ENCODE measurements around the gene GSTM4.
A peak's percentile ranks its signal among the peaks of the same experiment; 100 is the strongest.

Gene GSTM4

DNA sequence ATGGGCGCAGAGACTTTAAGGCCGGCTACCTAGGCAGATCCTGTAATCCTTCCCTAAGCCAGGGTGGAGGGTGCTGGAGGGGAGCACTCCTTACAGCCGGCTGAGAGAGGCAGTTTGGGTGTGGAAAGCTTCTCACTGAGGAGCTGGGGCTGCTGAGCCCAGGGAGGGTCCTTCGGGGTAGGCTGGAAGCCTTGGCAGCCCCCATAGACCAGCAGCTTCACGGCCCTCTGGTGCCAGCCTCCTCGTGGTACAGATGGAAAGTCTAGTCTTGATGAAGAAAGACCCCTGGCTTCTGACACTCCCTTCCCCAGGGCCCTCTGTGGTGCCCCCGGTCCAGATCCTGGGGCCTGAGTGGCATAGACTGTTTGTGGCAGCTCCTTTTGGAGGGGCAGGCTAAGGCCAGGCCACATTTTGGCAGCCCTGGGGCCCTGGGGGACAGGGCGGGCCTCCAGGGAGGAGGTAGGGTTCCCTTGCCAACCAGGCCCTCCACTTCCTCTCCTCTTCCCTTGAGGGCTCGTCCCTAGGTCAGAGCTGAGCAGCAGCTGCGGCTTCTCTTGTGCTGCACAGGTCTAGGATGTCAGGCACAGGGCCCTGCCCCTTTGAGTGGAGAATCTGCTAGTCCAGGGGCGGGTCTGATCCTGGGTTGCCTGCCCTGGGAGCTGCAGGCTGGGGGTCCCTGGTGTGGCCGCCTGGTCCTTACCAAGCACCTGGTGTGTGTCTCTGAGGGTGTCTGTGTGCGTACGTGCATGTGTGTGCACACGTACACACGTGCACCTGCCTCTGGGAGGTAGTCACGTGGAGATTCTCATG lies 31.5 kb upstream of the GSTM4 start:
- no peak for DNase-seq (ENCODE audit: extremely low spot score, insufficient read length, low read depth)
- peak; percentile 60 for FAIRE-seq

- DNase-seq (ENCODE audit: extremely low spot score, insufficient read length, low read depth) = no peak
- FAIRE-seq = no peak
Measured at GRCh38 chr1:109625176-109625575, 30.7 kb upstream of the GSTM4 start.

DNA sequence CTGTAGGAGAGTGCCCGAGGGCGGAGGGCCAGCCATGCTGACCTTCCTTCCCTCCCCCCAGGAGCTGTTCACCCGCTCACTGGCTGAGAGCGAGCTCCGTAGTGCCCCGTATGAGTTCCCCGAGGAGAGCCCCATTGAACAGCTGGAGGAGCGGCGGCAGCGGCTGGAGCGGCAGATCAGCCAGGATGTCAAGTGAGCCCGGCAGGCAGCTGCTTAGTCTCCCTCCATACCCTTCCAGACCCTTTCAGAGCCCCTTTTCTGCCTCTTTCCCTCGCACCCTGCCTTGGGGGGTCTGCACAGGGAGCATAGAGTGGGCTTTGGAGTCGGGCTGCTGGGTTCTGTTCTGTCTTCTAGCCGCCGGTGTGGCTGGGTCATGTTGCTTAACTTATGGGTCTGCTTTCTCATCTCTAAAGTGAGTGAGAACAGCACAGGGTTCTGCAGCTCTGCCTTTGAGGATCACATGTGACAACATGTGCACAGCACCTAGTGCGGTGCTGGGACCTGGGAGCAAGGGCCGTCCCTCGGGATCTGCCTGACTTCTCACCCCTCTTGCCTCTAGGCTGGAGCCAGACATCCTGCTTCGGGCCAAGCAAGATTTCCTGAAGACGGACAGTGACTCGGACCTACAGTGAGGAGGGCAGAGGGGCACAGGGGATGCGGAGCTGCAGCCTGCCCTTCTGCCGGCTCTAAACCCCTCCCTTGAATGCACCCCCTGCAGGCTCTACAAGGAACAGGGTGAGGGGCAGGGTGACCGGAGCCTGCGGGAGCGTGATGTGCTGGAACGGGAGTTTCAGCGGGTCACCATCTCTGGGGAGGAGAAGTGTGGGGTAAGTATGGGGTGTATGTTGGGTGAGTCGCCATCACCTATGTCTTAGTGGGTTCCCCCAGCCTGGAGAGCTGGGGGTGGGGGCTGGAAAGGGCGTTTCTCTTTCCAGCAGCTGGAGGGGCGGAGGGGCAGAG lies 30.0 kb upstream of the GSTM4 start:
- FAIRE-seq (no peak), DNase-seq (ENCODE audit: extremely low spot score, insufficient read length, low read depth) (no peak)

DNA sequence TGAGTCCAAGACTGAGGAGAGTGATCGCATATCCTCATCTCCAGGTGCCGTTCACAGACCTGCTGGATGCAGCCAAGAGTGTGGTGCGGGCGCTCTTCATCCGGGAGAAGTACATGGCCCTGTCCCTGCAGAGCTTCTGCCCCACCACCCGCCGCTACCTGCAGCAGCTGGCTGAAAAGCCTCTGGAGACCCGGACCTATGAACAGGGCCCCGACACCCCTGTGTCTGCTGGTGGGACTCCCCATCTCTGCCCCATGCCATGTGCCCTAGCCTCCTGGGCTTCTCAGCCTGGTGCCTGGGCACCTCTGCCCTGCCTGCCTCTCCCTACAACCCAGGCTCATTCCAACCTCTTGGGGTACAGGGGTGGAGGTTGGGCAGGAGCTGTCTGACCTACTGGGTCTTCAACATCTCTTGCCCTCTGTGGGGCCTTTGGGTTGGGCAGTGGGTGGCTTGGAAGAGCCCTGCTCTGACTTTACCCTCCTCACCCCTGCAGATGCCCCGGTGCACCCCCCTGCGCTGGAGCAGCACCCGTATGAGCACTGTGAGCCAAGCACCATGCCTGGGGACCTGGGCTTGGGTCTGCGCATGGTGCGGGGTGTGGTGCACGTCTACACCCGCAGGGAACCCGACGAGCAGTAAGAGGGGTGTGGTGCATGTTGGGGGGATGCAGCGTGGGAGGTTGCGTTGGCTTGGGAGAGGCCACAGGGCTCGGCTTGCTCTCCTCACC lies 29.1 kb upstream of the GSTM4 start:
- DNase-seq (ENCODE audit: extremely low spot score, insufficient read length, low read depth) (no peak), FAIRE-seq (no peak)

- FAIRE-seq (no peak), DNase-seq (ENCODE audit: extremely low spot score, insufficient read length, low read depth) (no peak)
Measured at GRCh38 chr1:109627692-109628399, 28.1 kb upstream of the GSTM4 start.

- FAIRE-seq (no peak), DNase-seq (ENCODE audit: extremely low spot score, insufficient read length, low read depth) (no peak)
Measured at GRCh38 chr1:109628540-109629321, 27.2 kb upstream of the GSTM4 start.

- DNase-seq (ENCODE audit: extremely low spot score, insufficient read length, low read depth) = no peak
- FAIRE-seq = no peak
Measured at GRCh38 chr1:109629372-109630030, 26.4 kb upstream of the GSTM4 start.

DNA sequence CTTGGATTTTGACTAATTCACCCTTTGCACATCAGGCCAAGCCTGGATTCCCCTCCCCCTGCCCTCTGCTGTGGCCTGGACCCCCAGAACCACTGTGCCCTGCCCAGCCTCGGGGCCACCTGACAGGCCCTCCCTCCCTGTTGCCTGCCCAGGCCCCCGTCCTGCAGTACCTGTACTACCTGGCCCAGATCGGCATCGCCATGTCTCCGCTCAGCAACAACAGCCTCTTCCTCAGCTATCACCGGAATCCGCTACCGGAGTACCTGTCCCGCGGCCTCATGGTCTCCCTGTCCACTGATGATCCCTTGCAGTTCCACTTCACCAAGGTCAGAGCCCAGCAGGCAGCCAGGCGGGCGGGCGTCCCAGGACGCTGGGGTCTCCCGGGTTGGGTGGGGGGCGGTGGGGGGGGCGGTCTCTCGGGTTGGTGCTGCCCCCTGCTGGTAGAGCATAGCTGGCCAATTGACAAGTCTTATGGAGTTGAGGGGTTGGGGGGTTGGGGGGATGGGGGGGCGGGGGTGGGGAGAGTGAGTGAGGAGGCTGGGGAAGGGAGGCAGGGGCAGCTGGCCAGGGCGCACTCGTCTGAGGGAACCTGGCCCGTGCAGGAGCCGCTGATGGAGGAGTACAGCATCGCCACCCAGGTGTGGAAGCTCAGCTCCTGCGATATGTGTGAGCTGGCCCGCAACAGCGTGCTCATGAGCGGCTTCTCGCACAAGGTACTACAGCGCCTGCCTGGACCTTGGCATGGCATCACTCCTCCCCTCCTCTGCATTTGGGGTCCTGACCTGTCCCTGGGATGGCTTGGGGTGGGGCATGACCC lies 25.6 kb upstream of the GSTM4 start:
- DNase-seq (ENCODE audit: extremely low spot score, insufficient read length, low read depth) (no peak), FAIRE-seq (no peak)

DNA sequence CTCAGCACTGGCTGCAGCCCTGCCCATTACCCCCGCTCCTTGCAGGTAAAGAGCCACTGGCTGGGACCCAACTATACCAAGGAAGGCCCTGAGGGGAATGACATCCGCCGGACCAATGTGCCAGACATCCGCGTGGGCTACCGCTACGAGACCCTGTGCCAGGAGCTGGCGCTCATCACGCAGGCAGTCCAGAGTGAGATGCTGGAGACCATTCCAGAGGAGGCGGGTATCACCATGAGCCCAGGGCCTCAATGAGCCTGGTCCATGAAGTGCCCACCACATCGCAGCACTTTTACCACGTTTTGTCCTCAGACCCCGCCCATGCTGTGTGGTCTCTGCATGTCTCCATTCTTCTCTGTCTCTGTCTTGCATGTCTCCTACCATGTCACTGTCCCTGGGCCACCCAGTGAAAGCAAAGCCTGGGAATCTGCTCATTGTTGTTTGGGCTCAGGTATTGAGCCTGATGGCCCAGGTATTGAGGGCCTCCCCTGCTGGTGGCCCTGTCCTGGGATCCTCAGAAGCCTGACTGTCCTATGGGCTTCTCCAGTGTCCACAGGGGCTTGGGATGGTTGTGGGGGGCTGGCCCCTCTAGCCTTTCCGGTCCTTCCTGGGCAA lies 24.9 kb upstream of the GSTM4 start:
- DNase-seq (ENCODE audit: extremely low spot score, insufficient read length, low read depth) (no peak), FAIRE-seq (no peak)

DNA sequence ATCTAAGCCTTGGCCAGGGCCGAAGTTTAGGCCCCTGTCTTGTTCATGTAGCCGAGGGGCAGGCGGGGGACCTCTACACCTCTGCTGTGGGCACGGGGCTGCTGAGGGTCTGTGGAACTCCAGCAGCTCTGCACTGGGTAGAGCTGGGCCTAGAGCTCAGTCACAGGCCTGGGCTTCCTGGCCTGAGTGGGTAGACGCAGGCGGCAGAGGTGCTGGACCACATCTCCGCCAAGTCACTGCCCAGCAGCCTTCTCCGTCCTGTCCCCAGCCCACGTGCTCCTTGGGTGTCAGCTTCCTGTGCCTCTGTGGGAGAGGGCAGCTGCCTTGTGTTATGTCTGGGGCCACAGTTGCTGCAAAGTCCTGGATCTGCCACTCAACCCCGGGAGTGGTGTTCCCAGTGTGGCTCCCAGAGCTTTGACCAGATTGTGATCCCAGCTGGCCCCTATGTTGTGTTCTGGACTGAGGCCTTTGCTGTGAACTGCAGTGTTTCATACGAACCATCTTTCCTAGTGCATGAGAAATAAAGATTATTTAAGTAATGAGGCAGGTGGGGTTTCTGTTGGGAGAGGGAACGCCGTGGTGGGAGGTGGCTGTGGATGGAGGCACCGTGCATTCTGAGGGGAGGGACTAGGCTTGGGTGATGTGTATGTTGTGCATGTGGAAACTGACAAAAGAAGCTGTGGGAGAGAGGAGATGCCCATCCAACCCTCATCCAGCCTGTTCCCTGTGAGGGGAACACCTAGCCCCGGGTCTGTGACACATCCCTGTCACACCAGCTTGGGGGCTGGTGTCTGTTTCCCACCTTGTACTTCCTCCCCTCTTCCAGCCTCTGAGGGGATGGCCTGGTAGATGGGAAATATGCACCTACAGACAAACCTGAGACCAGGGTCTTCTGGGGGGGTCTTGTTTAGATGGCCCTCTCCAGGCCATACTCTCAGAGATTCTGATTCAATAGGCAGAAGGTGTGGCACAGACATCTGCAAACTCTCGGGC lies 24.1 kb upstream of the GSTM4 start:
- DNase-seq (ENCODE audit: extremely low spot score, insufficient read length, low read depth) (no peak), FAIRE-seq (no peak)

DNA sequence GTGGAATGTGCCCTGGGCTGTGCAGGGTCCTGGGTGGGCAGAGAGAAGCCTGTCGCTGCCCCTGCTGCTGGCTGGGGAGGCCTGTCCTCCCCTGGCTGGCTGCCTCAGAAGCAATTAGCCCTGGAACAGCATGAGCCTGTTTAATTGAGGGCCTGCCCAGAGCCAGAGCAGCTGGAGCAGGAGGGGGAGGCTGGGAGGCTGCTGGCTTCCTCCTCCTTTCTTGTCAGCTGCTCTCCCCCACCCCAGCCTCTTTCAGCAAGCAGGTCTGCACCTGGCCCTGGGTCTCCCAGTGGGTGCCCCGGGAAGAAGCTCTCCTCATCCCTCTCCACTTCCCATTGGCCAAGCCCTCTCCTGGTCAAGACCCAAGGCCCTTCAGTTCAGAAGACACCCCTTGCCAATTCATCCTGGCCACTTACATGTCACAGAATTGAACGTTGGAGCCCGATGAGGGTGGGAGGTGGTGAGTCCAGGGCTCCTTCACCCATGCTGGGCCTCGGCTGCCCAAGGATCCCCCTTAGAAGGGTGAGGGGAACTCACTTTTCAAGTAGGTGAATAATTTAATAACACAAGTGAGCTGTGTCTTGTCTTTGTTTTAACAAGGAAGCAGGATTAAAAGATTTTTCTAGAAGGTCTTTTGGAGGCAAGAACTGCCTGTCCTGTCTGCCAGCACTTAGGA lies 23.1 kb upstream of the GSTM4 start:
- no peak for FAIRE-seq
- DNase-seq (ENCODE audit: extremely low spot score, insufficient read length, low read depth) = no peak

- FAIRE-seq (peak; percentile 12), DNase-seq (ENCODE audit: extremely low spot score, insufficient read length, low read depth) (no peak)
Measured at GRCh38 chr1:109634292-109634691, 21.6 kb upstream of the GSTM4 start.

- DNase-seq (ENCODE audit: extremely low spot score, insufficient read length, low read depth) (no peak), FAIRE-seq (no peak)
Measured at GRCh38 chr1:109634771-109635750, 20.8 kb upstream of the GSTM4 start.

- FAIRE-seq = no peak
- DNase-seq (ENCODE audit: extremely low spot score, insufficient read length, low read depth) = no peak
Measured at GRCh38 chr1:109635862-109636200, 20.1 kb upstream of the GSTM4 start.
